Measurements from ENCODE around the gene EBF4.

EBF4 gene

GRCh38 chr20:2698186-2698817 lies 5.7 kb downstream of the EBF4 start:
- in situ Hi-C loops (cut with MboI; ENCODE audit: low sequenced_read_pairs) = loop anchor here (25.0 kb wide), 1 partner anchor 289 kb away; no protein-coding TSS in a partner anchor

DNA sequence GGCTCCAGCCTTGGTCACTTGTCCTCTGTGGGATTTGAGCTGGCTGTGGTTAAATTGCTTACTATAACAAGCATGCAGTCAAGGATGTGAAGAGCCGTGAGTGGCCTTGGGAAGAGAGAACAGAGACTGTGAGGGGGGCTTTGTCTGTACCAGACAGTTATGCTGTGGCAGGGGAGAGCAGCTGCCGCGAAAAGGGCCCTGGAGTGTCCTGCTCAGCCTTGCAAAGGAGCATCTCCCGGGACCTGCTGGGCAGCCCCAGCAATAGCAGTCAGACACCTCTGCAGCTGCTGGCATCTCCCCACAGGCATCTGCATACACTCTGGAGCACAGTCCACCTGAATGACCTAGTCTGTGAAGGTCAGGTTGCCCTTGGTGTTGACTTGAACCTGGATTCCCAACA lies 6.3 kb downstream of the EBF4 start:
- in situ Hi-C loops (cut with MboI; ENCODE audit: low sequenced_read_pairs) = loop anchor here (25.0 kb wide), 1 partner anchor 288 kb away; no protein-coding TSS in a partner anchor

GRCh38 chr20:2699775-2700413 lies 7.3 kb downstream of the EBF4 start:
- in situ Hi-C loops (cut with MboI; ENCODE audit: low sequenced_read_pairs) = loop anchor here (25.0 kb wide), 1 partner anchor 287 kb away; no protein-coding TSS in a partner anchor

GRCh38 chr20:2700913-2701620 lies 8.5 kb downstream of the EBF4 start:
- in situ Hi-C loops (cut with MboI; ENCODE audit: low sequenced_read_pairs) = no loop called here

DNA sequence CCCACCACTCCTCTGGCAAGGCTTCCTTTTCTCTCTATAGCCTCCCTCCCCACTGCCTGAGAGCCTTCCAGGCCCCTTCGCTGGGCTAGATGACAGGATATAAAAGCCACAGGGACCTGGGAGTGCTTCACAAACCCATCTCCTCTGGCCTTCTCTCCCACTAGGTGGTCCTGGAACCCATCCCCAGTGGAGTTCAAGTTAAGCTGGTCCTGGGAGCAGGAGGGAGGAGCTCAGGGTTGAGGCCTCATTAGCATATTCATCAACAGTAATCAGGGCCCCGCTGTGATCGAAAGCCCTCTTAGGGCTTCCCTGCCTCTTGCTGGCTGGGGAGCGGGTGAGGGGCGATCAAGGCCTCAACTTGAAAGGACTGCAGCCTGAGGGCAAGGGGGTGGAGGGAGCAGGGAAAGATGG lies 9.1 kb downstream of the EBF4 start:
- in situ Hi-C loops (cut with MboI; ENCODE audit: low sequenced_read_pairs) = no loop called here

DNA sequence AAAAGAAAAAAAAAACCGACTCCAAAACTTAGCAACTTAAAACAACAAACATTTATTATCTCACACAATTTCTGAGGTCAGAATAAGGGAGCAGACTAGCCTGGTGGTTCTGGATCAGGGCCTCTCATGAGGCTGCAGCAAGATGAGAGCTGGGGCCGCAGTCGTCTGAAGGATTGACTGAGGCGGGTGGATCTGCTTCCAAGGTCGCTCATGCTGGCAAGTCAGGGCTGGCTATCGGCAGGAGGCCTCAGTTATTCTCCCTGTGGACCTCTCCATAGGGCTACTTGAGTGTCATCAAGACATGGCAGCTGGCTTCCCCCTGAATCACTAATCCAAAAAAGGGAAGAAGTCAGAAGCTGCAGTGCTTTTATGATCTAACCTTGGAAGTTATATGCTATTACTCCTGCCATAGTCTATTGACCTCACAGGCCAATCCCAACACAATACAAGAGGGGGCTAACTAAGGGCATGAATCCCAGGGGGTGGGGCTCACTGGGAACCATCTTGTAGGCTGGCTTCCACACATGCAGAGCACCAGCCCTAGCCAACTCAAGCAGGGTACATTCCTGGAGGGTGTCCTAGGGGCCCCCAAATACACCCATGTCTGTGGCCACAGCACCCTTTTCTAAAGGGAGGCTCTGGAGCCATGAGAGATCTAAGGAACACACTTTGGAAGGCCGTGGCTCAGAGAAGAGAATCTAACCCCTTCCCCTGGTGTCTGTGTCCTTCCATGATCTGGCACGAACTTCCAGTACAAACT lies 11.3 kb downstream of the EBF4 start:
- in situ Hi-C loops (cut with MboI; ENCODE audit: low sequenced_read_pairs) = no loop called here

DNA sequence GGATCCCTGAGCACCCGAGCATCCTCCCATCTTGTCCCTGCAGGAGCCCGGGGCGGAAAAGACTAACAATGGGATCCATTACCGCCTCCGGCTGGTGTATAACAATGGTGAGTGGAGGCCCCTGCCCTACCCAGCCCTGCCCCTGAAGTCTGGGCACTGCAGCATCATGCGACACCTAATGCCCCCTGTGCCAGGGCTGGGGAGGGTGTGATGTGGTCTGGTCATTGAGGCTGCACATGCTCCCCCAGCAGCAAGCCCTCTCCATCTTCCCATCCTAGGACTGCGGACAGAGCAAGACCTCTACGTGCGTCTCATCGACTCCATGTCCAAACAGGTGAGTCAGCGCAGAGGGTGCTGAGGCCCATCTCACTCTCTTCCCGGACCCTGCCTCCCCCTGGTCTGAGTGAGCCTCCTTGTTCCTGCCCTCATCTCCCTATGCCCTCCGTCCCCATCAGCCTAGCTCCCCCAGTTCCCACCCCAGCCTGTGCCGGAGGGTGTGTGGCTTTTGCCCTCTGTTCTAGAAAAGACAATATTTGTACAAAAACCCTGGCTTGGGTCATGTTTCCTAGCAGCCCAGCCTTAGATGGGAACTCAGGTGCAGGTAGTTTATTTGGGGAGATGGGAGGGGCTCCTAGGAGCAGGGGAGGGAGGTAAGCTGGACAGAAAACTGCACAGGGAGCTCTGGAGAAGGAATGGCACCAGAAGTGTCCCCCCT lies 13.5 kb downstream of the EBF4 start:
- in situ Hi-C loops (cut with MboI; ENCODE audit: low sequenced_read_pairs) = no loop called here

GRCh38 chr20:2706688-2707352 lies 14.2 kb downstream of the EBF4 start:
- in situ Hi-C loops (cut with MboI; ENCODE audit: low sequenced_read_pairs) = no loop called here

GRCh38 chr20:2707353-2708072 lies 14.9 kb downstream of the EBF4 start:
- in situ Hi-C loops (cut with MboI; ENCODE audit: low sequenced_read_pairs) = no loop called here

GRCh38 chr20:2708073-2708415 lies 15.5 kb downstream of the EBF4 start:
- in situ Hi-C loops (cut with MboI; ENCODE audit: low sequenced_read_pairs) = no loop called here

- in situ Hi-C loops (cut with MboI; ENCODE audit: low sequenced_read_pairs) = no loop called here
Measured at GRCh38 chr20:2708665-2709064, 16.1 kb downstream of the EBF4 start.

DNA sequence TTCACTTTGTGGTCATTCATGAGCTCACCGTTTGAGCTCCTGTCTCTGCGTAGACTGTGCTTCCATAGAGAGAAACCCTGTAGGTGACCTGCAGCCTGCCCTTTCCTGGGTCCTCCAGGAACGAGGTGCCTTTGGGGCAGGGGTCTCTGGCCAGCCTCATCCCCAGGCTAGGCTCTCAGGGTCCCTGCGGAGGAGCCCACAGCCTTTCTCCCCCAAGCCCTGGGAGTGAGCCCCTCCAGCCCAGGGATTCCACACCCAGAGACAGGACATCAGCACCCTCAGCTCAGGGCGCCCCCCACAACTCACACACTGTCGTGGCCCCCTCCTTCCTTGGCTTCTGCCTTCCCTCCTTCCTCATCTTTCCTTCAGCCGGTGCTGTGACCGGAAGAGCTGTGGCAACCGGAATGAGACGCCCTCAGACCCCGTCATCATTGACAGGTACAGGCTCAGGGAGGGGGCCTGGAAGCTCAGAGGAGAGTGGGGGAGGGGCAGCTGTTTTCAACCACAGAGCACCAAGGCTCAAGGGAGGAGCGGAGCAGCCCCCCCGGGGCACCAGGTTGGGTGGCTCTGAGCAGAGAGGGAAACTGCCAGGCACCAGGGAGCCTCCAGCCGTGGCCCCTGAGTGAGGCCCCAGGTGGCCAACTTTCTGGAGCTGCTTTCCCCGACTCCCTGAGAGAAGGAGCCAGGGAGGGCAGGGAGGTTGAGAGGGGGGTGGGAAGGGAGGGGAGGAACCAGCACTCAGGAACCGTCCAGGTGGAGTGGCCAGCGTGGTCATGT lies 16.8 kb downstream of the EBF4 start:
- in situ Hi-C loops (cut with MboI; ENCODE audit: low sequenced_read_pairs) = no loop called here

DNA sequence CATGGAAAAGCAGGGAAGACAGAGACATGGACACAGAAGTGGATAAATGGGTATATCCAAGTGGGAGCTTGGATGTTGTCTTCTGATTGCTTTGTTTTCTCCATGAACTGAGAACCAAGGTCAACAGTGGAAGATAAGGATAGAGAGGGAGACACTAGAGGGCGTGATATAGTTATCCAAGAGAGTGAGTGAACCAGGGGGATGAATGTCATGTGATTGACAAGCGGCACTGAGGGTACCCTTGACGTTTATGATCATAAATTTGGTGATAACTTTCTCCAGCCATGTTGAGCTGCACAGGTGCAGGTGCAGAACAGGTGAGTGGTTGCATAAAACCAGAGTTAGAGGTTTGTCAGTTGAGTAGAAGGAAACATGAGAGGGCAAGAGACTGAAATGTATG lies 20.7 kb downstream of the EBF4 start:
- in situ Hi-C loops (cut with MboI; ENCODE audit: low sequenced_read_pairs) = no loop called here

DNA sequence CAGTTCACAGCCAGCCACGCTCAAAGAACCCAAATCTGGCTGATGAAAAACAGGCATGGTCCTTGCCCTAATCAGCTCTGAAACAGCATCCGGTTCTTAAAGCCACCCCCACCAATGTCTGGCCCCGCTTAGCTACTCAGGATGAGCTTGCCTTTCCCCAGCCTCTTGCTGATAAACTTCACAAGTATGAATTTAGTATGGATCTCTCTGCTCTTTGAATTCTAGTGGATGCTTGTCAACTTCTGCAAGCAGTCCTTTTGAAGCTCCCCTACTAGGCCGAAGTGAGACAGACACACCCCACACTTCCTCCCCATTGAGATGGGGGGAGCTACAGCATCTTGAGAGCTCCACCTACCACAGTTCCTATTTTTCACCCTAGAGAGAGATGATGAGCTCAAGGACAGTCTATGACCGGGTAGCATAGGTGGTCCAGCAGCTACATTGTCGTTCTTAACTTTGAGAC lies 36.7 kb downstream of the EBF4 start:
- in situ Hi-C loops (cut with MboI; ENCODE audit: low sequenced_read_pairs) = no loop called here

- in situ Hi-C loops (cut with MboI; ENCODE audit: low sequenced_read_pairs) = no loop called here
Measured at GRCh38 chr20:2729791-2730190, 37.2 kb downstream of the EBF4 start.

DNA sequence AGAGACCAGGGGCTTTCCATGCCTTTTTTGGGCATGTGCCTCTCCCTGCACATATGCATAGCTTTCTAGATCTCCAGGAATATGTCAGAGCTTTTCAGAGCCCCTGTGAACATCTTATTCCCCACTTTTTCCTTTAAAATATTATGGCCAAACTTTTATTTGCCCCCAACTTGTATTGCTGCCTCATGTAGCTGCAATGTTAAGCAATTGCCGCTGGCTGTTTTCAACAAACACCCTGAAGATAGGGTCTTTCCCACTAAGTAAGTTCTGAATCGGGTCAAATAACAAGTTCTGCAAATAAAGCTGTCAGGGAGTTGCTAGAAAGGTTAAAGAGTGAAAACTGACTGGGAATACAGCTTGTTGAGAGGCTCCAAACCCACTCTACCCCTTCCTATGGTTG lies 42.3 kb downstream of the EBF4 start:
- in situ Hi-C loops (cut with MboI; ENCODE audit: low sequenced_read_pairs) = no loop called here

DNA sequence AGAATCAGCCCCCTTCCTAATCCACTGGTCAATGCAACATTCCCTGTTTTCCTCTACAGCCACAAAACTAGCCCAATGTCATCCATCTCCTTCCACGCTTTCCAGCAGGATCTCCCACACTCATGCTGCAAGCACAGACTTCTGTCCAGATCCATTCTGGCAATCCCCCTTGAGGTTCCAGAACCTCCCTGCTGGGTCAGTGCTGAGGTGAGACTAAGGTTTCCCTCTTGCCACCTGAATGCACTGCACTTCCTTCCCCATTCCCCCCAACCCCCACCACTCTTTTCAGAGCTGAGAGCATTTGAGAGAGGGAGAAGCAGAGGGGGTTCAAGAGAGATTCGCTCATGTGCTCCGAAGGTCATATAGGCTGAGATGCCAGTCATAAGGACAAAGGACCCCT lies 43.9 kb downstream of the EBF4 start:
- in situ Hi-C loops (cut with MboI; ENCODE audit: low sequenced_read_pairs) = no loop called here

GRCh38 chr20:2738331-2739041 lies 45.9 kb downstream of the EBF4 start:
- in situ Hi-C loops (cut with MboI; ENCODE audit: low sequenced_read_pairs) = no loop called here
